Measurements from ENCODE around the gene BCAR3.

The BCAR3 gene

GRCh38 chr1:93619507-93620171, 62.0 kb downstream of the BCAR3 start:
- in situ Hi-C loops (cut with MboI; ENCODE audit: low sequenced_read_pairs) = loop anchor here (25.0 kb wide), 1 partner anchor 182 kb away; the partner anchor contains the start of gene FNBP1L

GRCh38 chr1:93617670-93618499, 63.8 kb downstream of the BCAR3 start:
- in situ Hi-C loops (cut with MboI; ENCODE audit: low sequenced_read_pairs) = loop anchor here (25.0 kb wide), 1 partner anchor 181 kb away; the partner anchor contains the start of gene FNBP1L

- in situ Hi-C loops (cut with MboI; ENCODE audit: low sequenced_read_pairs) = loop anchor here (25.0 kb wide), 1 partner anchor 180 kb away; the partner anchor contains the start of gene FNBP1L
These were observed 64.5 kb downstream of the BCAR3 start for GRCh38 chr1:93616996-93617669.

GRCh38 chr1:93616221-93616995, 65.2 kb downstream of the BCAR3 start:
- in situ Hi-C loops (cut with MboI; ENCODE audit: low sequenced_read_pairs) = loop anchor here (25.0 kb wide), 1 partner anchor 179 kb away; the partner anchor contains the start of gene FNBP1L

- in situ Hi-C loops (cut with MboI; ENCODE audit: low sequenced_read_pairs) = loop anchor here (25.0 kb wide), 1 partner anchor 178 kb away; the partner anchor contains the start of gene FNBP1L
These were observed 66.0 kb downstream of the BCAR3 start for GRCh38 chr1:93615582-93616150.

GRCh38 chr1:93614986-93615581, 66.6 kb downstream of the BCAR3 start:
- in situ Hi-C loops (cut with MboI; ENCODE audit: low sequenced_read_pairs) = loop anchor here (25.0 kb wide), 1 partner anchor 178 kb away; the partner anchor contains the start of gene FNBP1L

- in situ Hi-C loops (cut with MboI; ENCODE audit: low sequenced_read_pairs) = loop anchor here (25.0 kb wide), 1 partner anchor 177 kb away; the partner anchor contains the start of gene FNBP1L
These were observed 67.1 kb downstream of the BCAR3 start for GRCh38 chr1:93614541-93614940.

GRCh38 chr1:93613898-93614297, 67.7 kb downstream of the BCAR3 start:
- in situ Hi-C loops (cut with MboI; ENCODE audit: low sequenced_read_pairs) = loop anchor here (25.0 kb wide), 1 partner anchor 177 kb away; the partner anchor contains the start of gene FNBP1L

- in situ Hi-C loops (cut with MboI; ENCODE audit: low sequenced_read_pairs) = loop anchor here (25.0 kb wide), 1 partner anchor 175 kb away; the partner anchor contains the start of gene FNBP1L
These were observed 69.1 kb downstream of the BCAR3 start for GRCh38 chr1:93612510-93612909.

GRCh38 chr1:93611668-93612067, 70.0 kb downstream of the BCAR3 start:
- in situ Hi-C loops (cut with MboI; ENCODE audit: low sequenced_read_pairs) = loop anchor here (25.0 kb wide), 1 partner anchor 174 kb away; the partner anchor contains the start of gene FNBP1L

GRCh38 chr1:93609536-93609935, 72.1 kb downstream of the BCAR3 start:
- in situ Hi-C loops (cut with MboI; ENCODE audit: low sequenced_read_pairs) = loop anchor here (25.0 kb wide), 1 partner anchor 172 kb away; the partner anchor contains the start of gene FNBP1L

- in situ Hi-C loops (cut with MboI; ENCODE audit: low sequenced_read_pairs) = loop anchor here (25.0 kb wide), 1 partner anchor 171 kb away; the partner anchor contains the start of gene FNBP1L
These were observed 73.2 kb downstream of the BCAR3 start for GRCh38 chr1:93608187-93609109.

GRCh38 chr1:93607814-93608186, 73.8 kb downstream of the BCAR3 start:
- in situ Hi-C loops (cut with MboI; ENCODE audit: low sequenced_read_pairs) = loop anchor here (25.0 kb wide), 1 partner anchor 170 kb away; the partner anchor contains the start of gene FNBP1L

- in situ Hi-C loops (cut with MboI; ENCODE audit: low sequenced_read_pairs) = loop anchor here (25.0 kb wide), 1 partner anchor 169 kb away; the partner anchor contains the start of gene FNBP1L
These were observed 75.7 kb downstream of the BCAR3 start for GRCh38 chr1:93605812-93606512.

- in situ Hi-C loops (cut with MboI; ENCODE audit: low sequenced_read_pairs) = loop anchor here (25.0 kb wide), 1 partner anchor 168 kb away; the partner anchor contains the start of gene FNBP1L
These were observed 76.5 kb downstream of the BCAR3 start for GRCh38 chr1:93605026-93605568.

GRCh38 chr1:93604411-93604810, 77.2 kb downstream of the BCAR3 start:
- in situ Hi-C loops (cut with MboI; ENCODE audit: low sequenced_read_pairs) = loop anchor here (25.0 kb wide), 1 partner anchor 167 kb away; the partner anchor contains the start of gene FNBP1L

- in situ Hi-C loops (cut with MboI; ENCODE audit: low sequenced_read_pairs) = loop anchor here (25.0 kb wide), 1 partner anchor 166 kb away; the partner anchor contains the start of gene FNBP1L
These were observed 78.0 kb downstream of the BCAR3 start for GRCh38 chr1:93603601-93604000.

Measured in HL-60/S4 treated with phorbol 12-myristate 13-acetate at 8.2 ng/mL for 4 days and 3 days (cell line).